Measurements from ENCODE around the gene TEX14.

Gene TEX14

DNA sequence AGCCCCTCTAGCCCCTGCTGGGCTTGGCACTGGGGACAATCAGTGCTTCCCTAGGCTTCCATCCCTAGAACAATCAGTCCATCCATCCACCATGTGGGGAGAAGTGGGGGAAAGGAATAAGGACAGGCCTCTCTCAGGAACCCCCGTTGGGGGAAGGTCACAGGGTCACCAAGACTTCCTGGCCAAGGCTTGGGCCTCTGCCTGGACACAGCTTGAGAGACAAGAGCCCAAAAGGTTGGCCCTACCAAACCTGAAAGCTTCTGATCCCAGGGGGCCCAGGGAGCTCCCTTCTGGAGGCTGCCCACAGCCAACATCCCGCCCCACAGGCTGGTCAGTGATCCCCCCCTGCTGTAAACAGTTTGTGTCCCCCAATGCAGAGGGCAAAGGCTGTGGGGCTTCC is 161.2 kb downstream of the TEX14 start:
- H3K27ac ChIP-seq: no peak overlapping the region
- no peak for TF ChIP-seq ZFX (IDR thresholded peaks at IDR 0.05; ENCODE audit: borderline replicate concordance)
- TF ChIP-seq, protein P1, sequence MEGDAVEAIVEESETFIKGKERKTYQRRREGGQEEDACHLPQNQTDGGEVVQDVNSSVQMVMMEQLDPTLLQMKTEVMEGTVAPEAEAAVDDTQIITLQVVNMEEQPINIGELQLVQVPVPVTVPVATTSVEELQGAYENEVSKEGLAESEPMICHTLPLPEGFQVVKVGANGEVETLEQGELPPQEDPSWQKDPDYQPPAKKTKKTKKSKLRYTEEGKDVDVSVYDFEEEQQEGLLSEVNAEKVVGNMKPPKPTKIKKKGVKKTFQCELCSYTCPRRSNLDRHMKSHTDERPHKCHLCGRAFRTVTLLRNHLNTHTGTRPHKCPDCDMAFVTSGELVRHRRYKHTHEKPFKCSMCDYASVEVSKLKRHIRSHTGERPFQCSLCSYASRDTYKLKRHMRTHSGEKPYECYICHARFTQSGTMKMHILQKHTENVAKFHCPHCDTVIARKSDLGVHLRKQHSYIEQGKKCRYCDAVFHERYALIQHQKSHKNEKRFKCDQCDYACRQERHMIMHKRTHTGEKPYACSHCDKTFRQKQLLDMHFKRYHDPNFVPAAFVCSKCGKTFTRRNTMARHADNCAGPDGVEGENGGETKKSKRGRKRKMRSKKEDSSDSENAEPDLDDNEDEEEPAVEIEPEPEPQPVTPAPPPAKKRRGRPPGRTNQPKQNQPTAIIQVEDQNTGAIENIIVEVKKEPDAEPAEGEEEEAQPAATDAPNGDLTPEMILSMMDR (IDR thresholded peaks at IDR 0.05): no peak

DNA sequence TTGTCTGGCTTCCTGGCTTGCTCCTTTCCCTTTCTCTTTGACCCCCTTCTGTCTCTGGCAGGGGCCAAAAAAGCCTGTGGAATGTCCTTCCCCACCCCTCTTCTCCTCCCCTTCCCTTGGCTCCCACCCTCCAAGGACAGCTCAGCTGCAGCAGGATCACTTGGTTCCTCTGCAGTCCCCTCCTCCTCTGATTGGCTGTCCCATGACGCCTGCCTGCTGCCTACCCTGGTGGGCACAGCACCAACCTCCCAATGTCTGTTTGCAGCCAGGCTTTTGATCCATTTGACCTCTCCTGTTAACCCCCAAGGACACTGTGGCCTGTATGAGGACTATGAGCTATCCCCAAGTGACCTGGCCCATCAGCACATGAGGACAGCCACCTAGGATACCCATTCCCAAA is 162.6 kb downstream of the TEX14 start:
- no peak overlapping the region for H3K27ac ChIP-seq
- TF ChIP-seq ZFX (IDR thresholded peaks at IDR 0.05; ENCODE audit: borderline replicate concordance): no peak
- TF ChIP-seq, protein P1 (IDR thresholded peaks at IDR 0.05): no peak

DNA sequence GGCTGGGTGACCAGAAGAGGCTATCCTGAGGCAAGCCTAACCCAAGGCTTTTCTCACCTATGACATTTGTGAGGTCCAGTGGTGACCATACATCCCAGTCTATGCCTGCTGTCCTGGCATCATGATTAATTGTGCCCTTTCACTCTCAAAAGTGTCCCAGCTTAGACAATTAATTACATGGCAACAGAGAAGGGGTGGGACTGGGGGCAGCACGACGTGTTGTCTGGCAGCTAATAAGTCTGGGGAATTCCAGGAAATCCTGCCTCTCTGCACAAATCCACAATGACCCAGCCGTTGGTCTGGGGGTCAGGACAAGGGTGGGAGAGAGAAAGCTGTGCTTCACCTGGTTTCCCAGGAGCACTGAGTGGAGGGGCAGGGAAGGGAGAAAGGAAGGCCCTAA is 163.4 kb downstream of the TEX14 start:
- no peak overlapping the region for H3K27ac ChIP-seq
- no peak for TF ChIP-seq ZFX (IDR thresholded peaks at IDR 0.05; ENCODE audit: borderline replicate concordance)
- TF ChIP-seq, protein P1 (IDR thresholded peaks at IDR 0.05): no peak

DNA sequence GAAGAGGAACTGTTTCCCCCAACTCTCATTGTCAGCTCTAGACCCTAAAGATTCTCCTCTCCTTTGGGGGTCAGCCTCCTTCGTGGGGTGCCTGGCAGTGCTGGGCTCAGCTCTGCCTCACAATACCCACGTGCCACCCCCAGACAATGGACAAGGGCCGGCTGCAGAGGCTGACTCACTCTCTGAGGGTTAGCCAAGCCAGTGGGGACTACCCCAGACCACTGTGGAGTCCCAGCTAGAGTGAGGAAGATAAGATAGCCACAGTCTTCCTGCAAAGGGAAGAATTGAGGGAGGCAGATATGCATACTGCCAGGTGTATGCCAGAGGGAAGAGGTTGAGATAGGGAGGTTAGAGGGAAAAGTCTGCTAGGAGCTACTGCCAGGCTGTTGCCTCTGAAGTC is 163.9 kb downstream of the TEX14 start:
- H3K27ac ChIP-seq: no peak overlapping the region
- TF ChIP-seq, protein P1 (IDR thresholded peaks at IDR 0.05): no peak
- TF ChIP-seq ZFX (IDR thresholded peaks at IDR 0.05; ENCODE audit: borderline replicate concordance): no peak

DNA sequence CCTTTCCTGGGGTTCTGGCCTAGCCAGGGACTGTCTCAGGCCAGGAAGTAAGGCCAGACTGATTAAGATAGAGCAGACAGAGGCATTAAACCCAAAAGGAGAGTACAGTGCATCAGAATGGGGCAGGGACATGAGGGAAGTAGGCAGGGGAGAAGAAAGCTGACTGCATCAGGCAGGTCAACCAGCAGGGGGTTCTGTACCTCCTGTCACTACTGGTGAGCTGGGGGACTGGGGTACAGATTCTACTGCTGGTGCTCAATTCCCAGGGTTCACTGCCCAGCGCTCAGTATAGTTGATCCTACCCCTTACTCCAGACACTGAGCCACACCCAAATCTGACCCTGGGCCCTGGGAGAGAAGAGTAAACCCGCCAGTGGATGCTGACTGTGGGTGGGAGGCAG is 164.5 kb downstream of the TEX14 start:
- H3K27ac ChIP-seq: no peak overlapping the region
- TF ChIP-seq, protein P1 (IDR thresholded peaks at IDR 0.05): no peak
- no peak for TF ChIP-seq ZFX (IDR thresholded peaks at IDR 0.05; ENCODE audit: borderline replicate concordance)

DNA sequence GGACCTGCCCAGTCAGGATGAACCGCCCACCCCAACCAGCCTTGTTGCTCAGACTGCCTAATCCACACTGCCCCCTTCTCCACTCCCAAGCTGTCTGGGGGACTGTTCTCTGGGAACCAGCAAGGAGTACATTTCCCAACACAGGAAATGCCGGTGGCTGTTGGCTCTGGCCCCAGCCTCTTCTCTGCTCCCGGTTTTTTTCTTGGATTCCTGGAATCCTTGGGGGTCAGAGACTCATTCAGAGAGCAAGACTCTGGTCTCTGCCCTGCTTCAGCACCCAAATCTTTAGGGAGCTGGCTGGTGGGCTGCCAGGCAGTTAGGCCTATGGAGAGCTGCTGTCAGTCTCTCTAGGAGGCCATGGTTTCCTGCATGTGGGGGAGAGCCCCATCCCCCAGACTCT is 166.6 kb downstream of the TEX14 start:
- TF ChIP-seq ZFX (IDR thresholded peaks at IDR 0.05; ENCODE audit: borderline replicate concordance): no peak
- TF ChIP-seq, protein P1 (IDR thresholded peaks at IDR 0.05): no peak
- H3K27ac ChIP-seq: no peak overlapping the region

DNA sequence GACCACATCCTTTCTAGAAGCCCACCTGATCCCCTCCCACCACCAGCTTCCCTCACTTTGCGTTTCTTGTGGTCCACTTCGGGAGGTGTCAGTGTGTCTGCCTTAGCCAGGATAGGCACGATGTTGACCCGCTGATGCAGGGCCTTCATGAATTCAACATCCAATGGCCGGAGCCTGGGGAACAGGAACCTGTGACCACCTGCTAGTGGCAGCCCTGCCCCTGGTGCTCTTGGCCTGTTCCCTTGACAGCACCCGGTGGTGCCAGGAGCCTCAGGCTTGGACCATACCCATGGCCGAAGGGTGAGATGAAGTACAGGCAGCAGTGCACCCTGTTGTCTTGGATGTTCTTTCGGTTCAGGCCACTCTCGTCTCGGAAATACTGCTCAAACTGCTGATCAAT is 170.2 kb downstream of the TEX14 start:
- no peak for TF ChIP-seq ZFX (IDR thresholded peaks at IDR 0.05; ENCODE audit: borderline replicate concordance)
- TF ChIP-seq, protein P1 (IDR thresholded peaks at IDR 0.05): no peak
- H3K27ac ChIP-seq: no peak overlapping the region

Measured in 22Rv1 (cell line).